Ramos (cell line): ENCODE results near the gene EHBP1.

ENCODE experiments used
- in situ Hi-C: fragments of 300-500 bp; cut with MboI; formaldehyde crosslinking; loops from one replicate; pipeline ENCODE4 v1.14.3; 2022; ENCODE audit warnings: low sequenced_read_pairs; ENCODE audit not compliant: unreplicated experiment

EHBP1 gene

DNA sequence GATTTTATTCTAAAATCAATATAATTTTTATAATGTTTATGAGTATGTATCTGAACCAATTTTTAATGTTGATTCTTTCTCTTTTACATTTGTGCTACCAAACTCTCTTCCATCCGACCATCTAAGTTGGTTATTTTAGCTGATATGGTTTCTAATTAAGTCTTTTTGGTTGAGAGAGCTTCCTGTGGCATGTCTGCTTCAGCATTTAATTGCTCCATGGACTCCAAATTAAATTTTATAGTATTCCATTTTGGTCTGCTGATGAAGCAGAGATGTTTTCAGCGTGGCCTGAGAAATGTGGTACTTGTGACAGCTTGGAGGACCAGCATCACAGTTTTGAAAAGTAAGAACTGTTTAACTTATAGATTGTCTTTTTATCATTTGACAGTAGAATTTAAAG lies 105.6 kb downstream of the EHBP1 start:
- in situ Hi-C loops: no loop called here

DNA sequence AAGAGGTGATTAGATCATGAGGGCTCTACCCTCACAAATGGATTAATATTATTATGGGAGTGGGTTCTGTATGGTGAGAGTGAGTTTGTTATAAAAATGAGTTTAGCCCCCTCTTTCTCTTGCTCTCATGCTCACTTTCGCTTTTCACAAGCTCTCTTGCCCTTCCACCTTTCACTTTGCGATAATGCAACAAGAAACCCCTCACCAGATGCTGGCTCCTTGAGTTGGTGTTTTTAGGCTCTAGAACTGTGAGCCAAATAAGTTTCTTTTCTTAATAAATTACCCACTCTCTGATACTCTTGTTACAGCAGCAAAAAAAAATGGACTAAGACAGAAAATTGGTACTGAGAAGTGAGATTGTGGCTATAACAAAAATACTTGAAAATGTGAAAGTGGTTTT lies 106.5 kb downstream of the EHBP1 start:
- in situ Hi-C loops: no loop called here

DNA sequence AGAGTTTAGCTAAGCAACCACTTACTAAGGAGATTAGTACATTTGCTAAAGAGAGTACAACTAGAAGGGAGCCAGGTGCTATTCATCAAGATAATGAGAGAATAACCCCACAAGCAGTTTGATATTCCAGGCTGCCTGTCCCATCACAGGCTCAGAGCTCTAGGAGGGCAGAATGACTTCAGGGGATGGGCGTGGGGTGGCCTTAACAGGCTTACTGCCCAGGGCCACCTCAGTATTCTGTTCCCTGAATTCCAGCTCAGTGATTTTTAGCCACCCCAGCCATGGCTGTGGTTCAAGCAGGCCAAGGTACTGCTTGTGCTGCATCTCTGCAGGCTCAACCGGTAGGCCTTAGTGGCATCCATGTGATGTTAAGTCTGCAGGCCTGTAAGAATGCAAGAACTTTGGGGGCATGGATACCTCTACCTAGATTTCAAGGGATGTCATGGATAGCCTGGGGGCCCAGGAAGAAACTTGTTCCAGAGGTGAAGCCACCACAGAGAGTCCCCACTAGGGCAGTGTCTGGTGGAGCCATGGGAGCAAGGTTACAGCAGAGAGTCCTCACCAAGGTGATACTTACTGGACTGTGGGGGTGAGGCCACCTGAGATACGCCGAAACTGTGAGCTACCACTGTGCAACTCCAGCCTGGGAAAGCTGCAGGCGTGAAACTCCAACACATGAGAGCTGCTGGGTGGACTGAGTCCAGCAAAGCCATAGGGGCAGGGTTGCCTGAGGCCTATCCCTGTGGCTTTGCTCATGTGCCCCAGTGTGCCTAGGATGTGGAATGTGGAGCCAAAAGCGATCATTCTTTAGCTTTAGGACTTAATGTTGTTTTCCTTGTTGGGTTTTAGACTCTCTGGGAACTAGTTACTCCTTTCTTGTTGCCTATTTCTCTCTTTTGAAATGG lies 107.7 kb downstream of the EHBP1 start:
- in situ Hi-C loops: no loop called here

DNA sequence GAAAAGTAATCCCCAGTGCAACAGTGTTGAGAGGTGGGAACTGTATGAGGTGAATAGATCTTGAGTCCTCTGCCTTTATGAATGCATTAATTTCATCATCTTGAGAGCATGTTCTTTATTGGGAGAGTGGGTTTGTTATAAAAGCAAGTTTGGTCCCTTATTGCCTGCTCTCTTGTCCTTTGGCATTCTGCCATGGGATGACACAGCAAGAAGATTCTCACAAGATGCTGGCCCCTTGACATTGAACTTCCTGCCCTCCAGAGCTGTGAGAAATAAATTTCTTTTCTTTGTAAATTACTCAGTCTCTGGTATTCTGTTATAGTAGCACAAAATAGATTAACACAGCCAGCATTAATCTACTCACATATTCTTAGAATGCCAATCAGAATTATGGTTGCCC lies 108.6 kb downstream of the EHBP1 start:
- in situ Hi-C loops: no loop called here

DNA sequence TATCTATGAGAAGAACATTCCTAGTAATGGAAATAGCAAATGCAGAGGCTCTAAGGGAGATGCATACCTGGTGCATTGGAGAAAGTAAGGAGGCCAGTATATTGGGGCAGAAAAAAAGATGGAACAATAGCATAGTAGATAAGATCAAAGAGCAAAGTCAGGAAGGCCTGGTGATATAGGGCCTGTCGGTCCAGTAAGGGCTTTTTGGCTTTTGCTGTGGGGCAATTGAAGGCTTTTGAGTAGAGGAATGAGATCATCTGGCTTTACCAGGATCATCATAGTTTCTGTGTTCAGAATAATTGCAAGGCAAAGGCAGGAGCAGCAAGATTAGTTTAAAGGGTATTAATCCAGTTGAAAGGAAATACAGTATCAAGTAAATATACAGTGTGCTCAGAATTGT lies 111.8 kb downstream of the EHBP1 start:
- in situ Hi-C loops: no loop called here

DNA sequence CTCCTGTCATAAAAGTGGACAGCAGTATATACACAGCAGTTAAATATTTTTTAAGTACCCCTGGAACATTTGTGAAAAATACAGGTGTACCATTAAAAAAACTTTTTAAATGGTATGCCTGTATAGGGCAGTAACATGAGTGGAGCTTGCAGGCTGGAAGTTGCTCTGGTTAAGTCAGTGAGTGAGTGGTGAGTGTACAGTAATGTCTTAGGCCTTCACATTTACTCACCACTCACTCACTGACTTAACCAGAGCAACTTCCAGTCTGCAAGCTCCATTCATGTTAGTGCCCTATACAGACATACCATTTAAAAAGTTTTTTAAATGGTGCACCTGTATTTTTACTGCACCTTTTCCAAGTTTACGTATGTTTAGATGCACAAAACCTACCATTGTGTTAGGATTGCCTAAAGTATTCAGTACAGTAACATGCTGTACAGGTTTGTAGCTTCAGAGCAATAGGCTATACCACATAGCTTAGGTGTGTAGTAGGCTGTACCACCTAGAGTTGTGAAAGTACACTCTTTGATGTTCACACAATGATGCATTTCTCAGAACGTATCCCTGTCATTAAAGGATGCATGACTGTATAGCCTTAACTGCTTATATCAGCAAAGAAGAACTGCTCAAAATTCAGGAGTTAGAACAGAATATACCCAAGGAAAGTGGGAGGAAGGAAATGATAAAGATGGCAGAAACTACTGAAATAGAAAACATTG lies 112.6 kb downstream of the EHBP1 start:
- in situ Hi-C loops: no loop called here

DNA sequence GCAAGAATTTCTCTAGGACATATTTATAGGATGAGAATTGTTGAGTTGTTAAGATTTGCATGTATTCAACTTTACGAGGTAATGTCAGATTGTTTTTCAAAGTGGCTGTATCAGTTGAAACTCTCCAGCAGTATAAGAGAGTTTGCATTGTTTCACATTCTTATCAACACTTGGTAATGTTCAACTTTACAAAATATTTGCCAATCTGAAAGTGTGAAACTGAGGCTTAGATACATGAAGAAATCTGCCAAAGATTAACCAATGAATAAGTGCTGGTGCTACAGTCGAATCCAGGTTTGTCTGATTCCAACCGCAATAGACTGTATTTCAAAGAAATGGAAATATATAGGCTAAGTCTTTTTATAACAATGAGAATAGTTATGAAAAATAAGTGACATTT lies 117.0 kb downstream of the EHBP1 start:
- in situ Hi-C loops: no loop called here

DNA sequence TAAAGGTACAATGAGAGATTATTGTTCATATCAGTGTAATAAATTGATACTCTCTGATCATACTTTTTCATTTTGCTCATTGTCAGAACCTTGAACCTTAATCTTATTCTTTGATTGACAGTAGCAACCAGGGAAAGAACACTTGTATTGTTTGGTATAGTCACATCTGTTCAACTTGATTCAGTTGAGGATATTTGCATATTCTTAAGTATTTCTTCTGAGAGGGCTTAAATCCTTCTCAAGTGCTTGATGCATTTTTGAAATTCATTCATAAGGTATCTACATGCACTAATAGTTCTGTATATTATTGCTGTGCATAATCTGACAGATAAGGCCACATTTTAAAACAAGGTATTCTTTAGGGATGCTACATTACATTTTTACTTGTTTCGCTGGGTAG lies 118.9 kb downstream of the EHBP1 start:
- in situ Hi-C loops: no loop called here

DNA sequence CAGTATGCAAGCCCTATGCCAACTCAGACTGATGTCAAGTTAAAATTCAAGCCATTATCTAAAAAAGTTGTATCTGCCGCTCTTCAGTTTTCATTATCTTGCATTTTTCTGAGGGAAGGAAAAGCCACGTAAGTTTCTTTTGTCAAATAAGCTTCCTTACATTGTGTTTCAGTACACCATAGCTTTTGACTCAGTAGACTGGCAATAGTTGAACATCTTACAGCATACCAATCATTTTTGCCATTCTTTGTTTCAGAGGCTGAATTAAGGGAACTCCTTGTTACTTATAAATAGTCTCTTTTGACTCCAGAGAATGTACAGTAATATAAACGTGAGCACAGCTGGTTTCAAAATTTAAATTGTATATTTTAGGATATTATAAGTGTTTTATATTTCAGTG lies 120.6 kb downstream of the EHBP1 start:
- in situ Hi-C loops: no loop called here

DNA sequence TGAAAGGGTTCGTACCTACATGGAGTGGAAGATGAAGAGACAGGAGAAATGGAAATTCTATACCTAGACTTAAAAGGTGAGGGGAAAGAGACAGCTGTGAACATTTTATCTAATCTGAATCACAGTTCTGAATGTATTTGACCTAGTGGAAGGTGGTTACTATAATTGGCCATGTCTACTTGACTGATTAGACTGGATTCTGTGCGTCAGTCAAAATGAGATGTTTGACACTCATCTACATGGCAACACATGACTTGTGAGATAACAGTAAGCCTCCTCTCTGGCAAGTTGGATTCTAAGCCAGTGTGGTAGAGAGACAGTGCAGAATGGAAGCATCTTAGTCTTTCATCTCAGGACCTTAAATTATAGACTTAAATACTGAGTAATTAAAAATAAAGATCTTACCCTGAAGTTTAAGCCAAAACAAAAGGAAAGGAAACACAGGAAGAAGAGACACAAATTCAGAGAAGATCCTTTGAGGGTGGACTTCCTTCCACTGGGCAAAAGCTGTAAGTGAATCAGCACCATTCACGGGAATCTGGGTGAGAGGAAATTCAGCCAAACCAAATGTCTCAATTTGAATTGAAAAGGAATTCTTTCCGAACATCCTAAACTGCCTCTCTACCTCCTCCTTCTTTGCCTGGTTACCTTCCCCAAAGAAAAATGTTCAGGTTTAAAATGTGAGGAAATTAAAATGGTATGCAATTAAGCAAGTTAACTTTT lies 121.6 kb downstream of the EHBP1 start:
- in situ Hi-C loops: no loop called here

DNA sequence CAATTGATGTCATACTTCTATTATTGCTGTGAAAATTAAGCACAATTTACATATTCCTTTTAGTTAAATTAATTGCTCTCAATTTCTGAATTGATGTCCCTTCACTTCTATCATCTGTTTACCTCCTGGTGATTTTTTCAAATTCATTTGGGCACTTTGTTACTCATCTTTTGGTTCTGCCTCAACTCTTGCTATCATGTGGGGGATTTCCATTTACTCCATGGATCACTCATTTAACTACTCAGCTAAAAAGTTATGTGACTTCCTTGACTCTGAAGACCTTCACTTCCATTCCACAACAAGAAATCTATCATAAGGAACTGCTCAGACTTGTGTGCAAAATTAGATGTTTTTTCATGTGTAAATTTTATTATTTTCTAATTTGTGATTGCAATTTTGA lies 126.2 kb downstream of the EHBP1 start:
- in situ Hi-C loops: no loop called here

DNA sequence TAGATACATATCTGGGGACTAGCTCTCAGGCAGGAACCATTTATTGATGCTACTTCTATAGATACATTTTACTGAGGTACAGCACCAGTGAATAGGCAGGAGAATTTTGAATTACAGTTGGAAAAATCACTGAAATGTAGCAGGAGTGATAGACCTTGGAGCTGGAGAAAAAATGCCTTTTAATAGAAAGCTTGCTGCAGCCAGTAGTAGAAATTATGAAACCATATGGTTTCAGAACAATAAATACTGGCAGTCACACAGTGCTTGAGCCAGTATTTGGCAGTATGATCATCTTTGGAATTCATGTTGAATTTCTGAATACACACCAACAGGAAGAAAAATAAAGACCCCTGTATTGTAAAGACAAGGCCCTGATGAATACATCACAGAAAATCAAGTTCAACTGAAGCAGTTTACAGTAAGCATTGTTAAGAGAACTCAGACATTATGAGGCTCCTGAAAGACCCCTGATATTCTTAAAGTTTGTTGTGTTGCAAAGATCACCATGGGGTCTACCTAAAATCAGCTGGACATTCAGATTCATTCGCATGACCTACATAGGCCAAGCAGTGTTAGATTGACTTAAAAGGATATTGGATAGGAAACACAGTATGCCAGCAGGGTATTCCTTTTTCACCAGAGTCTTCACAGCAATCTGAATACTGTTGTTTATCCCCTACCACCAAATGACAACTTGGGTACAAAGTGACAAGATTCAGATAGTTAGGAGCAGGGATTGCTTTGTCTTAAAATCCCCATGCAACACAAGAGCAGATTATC lies 139.0 kb downstream of the EHBP1 start:
- in situ Hi-C loops: no loop called here

DNA sequence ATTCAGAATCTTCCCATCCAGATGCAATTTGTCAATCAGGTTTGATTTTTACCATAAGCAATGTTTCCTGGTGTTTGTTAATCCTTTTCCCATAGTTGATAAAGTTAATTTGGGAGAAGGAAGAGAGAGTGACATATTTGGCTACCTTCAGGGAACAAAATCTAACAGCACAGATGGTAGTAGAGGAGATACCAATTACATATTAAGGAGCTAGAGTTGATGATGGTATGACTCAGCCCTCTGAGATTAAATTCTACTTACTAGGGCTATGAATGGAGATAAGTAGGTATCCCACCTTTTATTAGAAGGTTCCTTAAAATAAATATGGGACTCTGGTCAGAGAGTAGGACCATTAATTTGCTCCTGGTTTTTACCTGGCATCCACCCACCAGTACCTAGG lies 139.7 kb downstream of the EHBP1 start:
- in situ Hi-C loops: no loop called here

DNA sequence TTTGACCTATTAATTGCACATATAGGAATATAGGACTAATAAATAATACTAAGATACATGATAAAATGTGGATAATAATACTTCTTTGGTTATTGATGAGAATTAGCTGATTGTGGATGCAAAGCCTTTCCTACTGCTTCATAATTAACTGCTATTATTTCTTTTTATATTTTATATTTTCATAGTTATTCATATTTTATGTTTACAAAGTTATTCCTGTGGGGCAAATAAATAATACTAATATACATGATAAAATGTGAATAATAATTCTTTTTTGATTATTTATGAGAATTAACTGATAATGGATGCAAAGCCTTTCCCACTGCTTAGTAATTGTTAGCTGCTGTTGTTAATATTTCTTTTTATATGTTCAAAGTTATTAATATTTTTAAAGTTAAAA lies 146.7 kb downstream of the EHBP1 start:
- in situ Hi-C loops: no loop called here

DNA sequence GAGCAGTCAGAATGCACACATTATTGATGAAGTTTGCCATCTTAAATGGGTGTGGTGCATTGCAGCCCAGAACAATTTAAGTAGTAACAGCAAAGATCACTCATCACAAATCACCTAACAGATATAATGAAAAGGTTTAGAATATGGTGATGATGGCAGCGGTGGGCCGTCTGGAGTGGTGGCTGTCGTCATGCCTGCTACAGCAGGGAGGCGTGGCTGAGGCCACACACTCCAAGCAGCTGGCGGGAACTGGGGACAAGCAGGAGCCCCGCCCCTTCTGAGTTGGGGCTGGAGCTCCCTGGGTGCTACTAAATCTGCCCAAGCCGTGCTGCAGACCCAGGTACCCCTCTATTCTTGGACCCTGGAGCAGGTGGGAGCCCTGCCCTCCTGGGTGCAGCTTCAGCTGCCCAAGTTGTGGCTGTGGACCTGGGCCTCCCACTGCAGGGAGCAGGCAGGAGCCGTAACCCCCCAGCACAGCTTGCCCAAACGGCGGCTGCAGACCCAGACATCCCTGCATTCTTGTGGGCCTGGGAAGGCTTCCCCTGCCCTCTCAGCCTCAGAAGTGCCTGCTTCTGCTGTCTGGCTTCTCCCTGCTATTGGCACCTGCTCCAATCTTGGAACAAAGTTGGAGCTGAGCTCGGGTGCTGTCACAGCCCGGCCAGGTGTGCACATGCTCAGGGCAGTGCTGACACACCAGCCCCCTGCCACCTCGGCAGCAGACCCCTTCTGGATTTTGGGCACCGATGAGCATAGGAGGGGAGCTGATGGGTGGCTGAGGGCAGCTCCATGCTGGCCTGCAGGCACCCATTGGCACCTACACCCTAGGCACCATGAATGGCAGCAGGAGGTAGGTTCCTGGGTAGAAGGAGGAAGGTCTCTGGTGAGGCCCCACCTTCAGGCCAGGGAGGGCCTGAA lies 149.3 kb downstream of the EHBP1 start:
- in situ Hi-C loops: no loop called here

DNA sequence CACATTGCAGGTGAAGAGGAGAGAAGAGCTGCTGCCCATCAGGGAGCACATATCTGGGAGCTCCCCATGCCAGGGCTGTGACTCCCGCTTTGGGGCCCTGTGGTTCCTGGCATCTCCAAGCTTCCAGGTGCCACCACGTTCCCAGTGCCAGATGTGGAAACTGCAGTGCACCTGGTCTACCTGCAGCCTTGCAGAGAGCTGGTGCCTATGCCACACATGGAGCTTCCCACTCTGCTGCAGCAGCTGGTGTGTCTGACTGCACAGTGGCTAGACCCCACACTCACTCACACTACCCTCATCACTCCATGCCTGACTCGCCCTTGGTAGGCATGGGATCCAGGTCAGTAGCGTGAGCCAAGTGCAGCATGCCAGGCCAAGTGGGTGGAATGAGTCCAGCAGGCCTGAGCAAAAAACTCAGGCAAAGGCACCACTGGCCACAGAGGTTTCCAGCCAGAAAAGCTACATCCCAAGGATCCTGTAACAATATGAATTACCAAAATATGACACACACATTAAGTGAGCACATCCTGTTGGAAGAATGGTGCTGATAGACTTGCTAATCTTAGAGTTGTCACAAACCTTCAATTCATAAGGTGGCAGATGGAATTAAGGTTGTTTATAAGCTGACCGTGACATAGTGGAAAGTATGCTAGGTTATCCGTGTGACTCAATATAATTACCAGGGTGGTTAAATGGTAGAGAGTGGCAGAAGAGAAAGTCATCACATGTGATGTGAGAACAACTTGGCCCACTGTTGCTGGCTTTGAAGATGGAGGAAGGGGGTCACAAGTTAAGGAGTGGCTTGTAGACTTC lies 150.9 kb downstream of the EHBP1 start:
- in situ Hi-C loops: no loop called here

DNA sequence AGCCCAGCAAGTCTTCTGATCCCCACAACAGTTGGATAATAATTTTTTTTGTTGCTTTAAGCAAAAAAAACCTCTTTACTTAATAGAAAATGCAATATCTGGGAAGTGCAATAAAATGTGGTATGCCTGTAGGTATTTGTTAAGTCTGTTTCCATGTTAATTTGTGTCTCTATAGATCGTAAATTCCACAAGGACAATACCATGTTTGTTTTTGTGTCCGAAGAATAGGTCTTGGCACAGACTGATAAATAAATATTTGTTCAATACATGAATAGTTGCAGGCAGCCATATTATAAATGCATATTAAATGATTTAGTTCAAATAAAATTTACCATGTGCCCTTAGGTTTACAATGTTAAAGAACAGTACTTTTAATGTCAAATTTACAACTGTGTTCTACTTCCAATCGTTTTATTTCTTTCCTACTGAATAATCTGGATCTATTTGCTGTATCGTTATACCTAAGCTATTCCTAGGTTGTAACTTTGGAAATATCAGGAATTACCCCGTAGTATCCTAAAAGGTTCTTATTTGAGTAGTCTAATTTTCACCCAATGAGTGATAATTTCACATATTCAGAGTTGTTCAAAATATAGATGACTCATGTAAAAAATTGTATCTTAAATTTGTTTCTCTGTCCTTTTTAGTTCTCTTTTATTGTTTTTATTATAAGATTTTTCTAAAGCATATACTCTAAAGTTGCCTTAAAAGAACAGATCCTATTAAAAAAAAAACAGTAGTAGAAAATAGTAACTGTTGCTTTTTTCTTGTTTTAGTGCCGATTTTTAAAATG lies 151.8 kb downstream of the EHBP1 start:
- in situ Hi-C loops: no loop called here
